PFSK-1 (cell line): Measurements from ENCODE around the gene ATP2B2.

Experiments used
- POLR2AphosphoS5 ChIP-seq: IDR thresholded peaks from 2 replicates; pipeline ENCODE4 v1.6.1; 2012; ENCODE audit warnings: low read depth, mild to moderate bottlenecking, control low read depth, low read length, moderate library complexity
- TF ChIP-seq, protein P1 (sequence below), 2 experiments: IDR thresholded peaks; 2 replicates each; pipeline versions ENCODE4 v1.6.1 to v1.8.0; 2011 to 2012; ENCODE audit warnings: low read depth in 2 of 2, low read length in 2 of 2, control low read depth in 1 of 2, inconsistent platforms in 1 of 2, mild to moderate bottlenecking in 1 of 2, moderate library complexity in 1 of 2; ENCODE audit not compliant: insufficient read depth in 1 of 2

DNA sequence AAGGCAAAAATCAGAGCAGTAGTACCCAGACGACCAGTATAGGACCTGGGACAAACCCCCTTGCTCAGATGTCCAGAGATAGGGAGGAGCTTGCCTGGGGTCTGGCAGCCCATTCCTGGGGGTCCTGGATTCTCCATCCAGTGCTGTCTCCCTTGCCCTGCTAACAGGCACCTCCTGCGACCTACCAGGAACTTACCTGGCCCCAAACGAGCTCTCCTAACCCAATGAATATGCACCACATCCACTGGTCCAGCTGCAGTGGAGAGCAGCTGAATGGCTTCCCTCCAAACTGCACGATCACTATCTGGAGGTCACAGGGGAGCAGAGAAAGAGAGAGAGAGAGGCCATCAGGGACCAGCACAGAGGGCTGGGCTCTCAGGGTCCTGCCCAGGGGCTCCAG is 165.3 kb downstream of the ATP2B2 start:
- TF ChIP-seq, protein P1, sequence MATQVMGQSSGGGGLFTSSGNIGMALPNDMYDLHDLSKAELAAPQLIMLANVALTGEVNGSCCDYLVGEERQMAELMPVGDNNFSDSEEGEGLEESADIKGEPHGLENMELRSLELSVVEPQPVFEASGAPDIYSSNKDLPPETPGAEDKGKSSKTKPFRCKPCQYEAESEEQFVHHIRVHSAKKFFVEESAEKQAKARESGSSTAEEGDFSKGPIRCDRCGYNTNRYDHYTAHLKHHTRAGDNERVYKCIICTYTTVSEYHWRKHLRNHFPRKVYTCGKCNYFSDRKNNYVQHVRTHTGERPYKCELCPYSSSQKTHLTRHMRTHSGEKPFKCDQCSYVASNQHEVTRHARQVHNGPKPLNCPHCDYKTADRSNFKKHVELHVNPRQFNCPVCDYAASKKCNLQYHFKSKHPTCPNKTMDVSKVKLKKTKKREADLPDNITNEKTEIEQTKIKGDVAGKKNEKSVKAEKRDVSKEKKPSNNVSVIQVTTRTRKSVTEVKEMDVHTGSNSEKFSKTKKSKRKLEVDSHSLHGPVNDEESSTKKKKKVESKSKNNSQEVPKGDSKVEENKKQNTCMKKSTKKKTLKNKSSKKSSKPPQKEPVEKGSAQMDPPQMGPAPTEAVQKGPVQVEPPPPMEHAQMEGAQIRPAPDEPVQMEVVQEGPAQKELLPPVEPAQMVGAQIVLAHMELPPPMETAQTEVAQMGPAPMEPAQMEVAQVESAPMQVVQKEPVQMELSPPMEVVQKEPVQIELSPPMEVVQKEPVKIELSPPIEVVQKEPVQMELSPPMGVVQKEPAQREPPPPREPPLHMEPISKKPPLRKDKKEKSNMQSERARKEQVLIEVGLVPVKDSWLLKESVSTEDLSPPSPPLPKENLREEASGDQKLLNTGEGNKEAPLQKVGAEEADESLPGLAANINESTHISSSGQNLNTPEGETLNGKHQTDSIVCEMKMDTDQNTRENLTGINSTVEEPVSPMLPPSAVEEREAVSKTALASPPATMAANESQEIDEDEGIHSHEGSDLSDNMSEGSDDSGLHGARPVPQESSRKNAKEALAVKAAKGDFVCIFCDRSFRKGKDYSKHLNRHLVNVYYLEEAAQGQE (IDR thresholded peaks at IDR 0.05; ENCODE audit: insufficient read depth in 1 of 2, low read depth in 2 of 2, low read length in 2 of 2), result no peak
- TF ChIP-seq POLR2AphosphoS5, result no peak
